ENCODE results near the gene STXBP5. TPM values are rescaled to one million over a fixed set of nuclear protein-coding genes. Genes with fewer than 3 reads are reported as not detected.

STXBP5 gene
- total RNA-seq, 2 experiments from 2014 or later, result 21.0 to 22.5 TPM

DNA sequence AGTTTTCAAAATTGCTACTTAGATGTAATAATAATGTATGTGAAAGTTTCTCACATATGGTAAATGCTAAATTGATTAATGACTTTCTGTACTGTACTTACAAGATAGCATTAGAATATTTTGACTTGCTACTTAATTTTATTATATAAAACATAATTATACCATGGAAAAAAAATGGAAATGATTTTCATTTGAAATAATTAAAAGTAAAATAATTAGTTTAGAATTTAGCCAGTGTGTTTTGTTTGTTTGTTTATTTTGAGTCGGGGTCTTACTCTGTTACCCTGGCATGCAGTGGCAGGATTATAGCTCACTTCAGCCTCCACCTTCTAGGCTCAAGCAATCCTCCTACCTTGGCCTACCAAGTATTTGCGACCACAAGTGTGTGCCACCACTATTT, 7.1 kb downstream of the STXBP5 start:
- Mint-ChIP-seq H3K36me3 (ENCODE audit: low read depth) (peaks cover 11% of the 10 kb centered on the region), H3K4me3 (no peak overlapping the region), H3K27me3 (no peaks in the 10 kb centered on the region), H3K27ac (no peak overlapping the region), H3K4me1 (ENCODE audit: low read depth) (peaks cover 62% of the 10 kb centered on the region), H3K9me3 (no peaks in the 10 kb centered on the region)
- Histone ChIP-seq H3K9me3 (ENCODE audit: control insufficient read depth in 1 of 2, insufficient read depth in 1 of 2, low read length in 2 of 2) (no peaks in the 10 kb centered on the region), H3K27me3 (ENCODE audit: control insufficient read depth in 1 of 2, insufficient read depth in 2 of 2, low read length in 2 of 2) (no peaks in the 10 kb centered on the region), H3K27ac (ENCODE audit: low read depth in 1 of 2, low read length in 2 of 2) (no peak overlapping the region), H3K4me3 (ENCODE audit: low read length) (no peak overlapping the region), H3K4me1 (ENCODE audit: insufficient read depth, low read length) (no peaks in the 10 kb centered on the region), H3K36me3 (ENCODE audit: insufficient read depth, low read length) (no peaks in the 10 kb centered on the region)
- CTCF ChIA-PET, result no interaction called here
- DNase-seq (no peak), ATAC-seq (ENCODE audit: poor library complexity) (no peak)
- POLR2A ChIA-PET, result interaction anchor here (0.6 to 2.7 kb wide), 2 partner anchors 9 to 357 kb away, joined by 3 to 11 read pairs; no protein-coding TSS in a partner anchor
- intact Hi-C loops (cut with DNase I, micrococcal nuclease), result no loop called here
- no peak for TF ChIP-seq CTCF (IDR thresholded peaks at IDR 0.05)

DNA sequence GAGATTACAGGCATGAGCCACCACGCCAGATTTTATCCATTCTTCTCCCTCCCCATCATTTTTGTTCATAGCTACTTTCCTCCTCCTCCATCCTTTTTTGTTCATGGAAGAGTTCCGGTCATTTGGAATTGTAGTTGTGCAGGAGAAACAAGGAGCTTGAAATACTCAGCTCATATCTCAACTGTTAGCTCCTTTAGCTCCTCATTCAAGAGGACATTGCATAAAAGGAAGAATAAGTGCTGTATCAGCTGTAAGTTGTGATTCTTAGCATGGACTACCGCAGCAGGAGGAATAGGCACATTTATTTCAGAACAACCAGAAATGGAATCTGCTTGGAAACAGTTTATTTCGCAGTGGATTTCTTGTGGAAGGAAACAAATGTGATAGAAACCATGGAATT, 7.6 kb downstream of the STXBP5 start:
- H3K27ac ChIP-seq (ENCODE audit: low read depth in 1 of 2, low read length in 2 of 2), result no peak overlapping the region
- no peaks in the 10 kb centered on the region for H3K4me1 ChIP-seq (ENCODE audit: insufficient read depth, low read length)
- no peaks in the 10 kb centered on the region for H3K36me3 ChIP-seq (ENCODE audit: insufficient read depth, low read length)
- H3K36me3 Mint-ChIP-seq (ENCODE audit: low read depth), result peaks cover 11% of the 10 kb centered on the region
- no peak for ATAC-seq (ENCODE audit: poor library complexity)
- peaks cover 58% of the 10 kb centered on the region for H3K4me1 Mint-ChIP-seq (ENCODE audit: low read depth)
- POLR2A ChIA-PET, result interaction anchor here (2.7 kb wide), 1 partner anchor 9 kb away, joined by 11 read pairs; no protein-coding TSS in a partner anchor
- H3K27me3 Mint-ChIP-seq, result no peaks in the 10 kb centered on the region
- H3K4me3 ChIP-seq (ENCODE audit: low read length), result no peak overlapping the region
- H3K9me3 Mint-ChIP-seq, result no peaks in the 10 kb centered on the region
- no peaks in the 10 kb centered on the region for H3K9me3 ChIP-seq (ENCODE audit: control insufficient read depth in 1 of 2, insufficient read depth in 1 of 2, low read length in 2 of 2)
- intact Hi-C loops (cut with DNase I, micrococcal nuclease), result no loop called here
- no peaks in the 10 kb centered on the region for H3K27me3 ChIP-seq (ENCODE audit: control insufficient read depth in 1 of 2, insufficient read depth in 2 of 2, low read length in 2 of 2)
- no peak for DNase-seq
- CTCF ChIA-PET, result no interaction called here
- H3K27ac Mint-ChIP-seq, result no peak overlapping the region
- no peak overlapping the region for H3K4me3 Mint-ChIP-seq
- no peak for TF ChIP-seq CTCF (IDR thresholded peaks at IDR 0.05)

GRCh38 chr6:147212622-147213021, 8.4 kb downstream of the STXBP5 start:
- H3K27me3 Mint-ChIP-seq, result no peaks in the 10 kb centered on the region
- ChIA-PET POLR2A (interaction anchor here (0.9 to 2.7 kb wide), 2 partner anchors 8 to 10 kb away, joined by 4 to 11 read pairs; partner anchors contain the start of gene STXBP5), CTCF (no interaction called here)
- H3K4me1 Mint-ChIP-seq (ENCODE audit: low read depth), result peaks cover 50% of the 10 kb centered on the region
- intact Hi-C loops (cut with DNase I, micrococcal nuclease), result no loop called here
- no peak overlapping the region for H3K4me3 Mint-ChIP-seq
- Histone ChIP-seq H3K27ac (ENCODE audit: low read depth in 1 of 2, low read length in 2 of 2) (no peak overlapping the region), H3K36me3 (ENCODE audit: insufficient read depth, low read length) (no peaks in the 10 kb centered on the region), H3K9me3 (ENCODE audit: control insufficient read depth in 1 of 2, insufficient read depth in 1 of 2, low read length in 2 of 2) (no peaks in the 10 kb centered on the region), H3K4me3 (ENCODE audit: low read length) (no peak overlapping the region), H3K4me1 (ENCODE audit: insufficient read depth, low read length) (no peaks in the 10 kb centered on the region), H3K27me3 (ENCODE audit: control insufficient read depth in 1 of 2, insufficient read depth in 2 of 2, low read length in 2 of 2) (no peaks in the 10 kb centered on the region)
- DNase-seq, result no peak
- H3K36me3 Mint-ChIP-seq (ENCODE audit: low read depth), result peaks cover 11% of the 10 kb centered on the region
- no peak for ATAC-seq (ENCODE audit: poor library complexity)
- no peak for TF ChIP-seq CTCF (IDR thresholded peaks at IDR 0.05)
- H3K9me3 Mint-ChIP-seq, result no peaks in the 10 kb centered on the region
- H3K27ac Mint-ChIP-seq, result no peak overlapping the region
